ENCODE measurements around the gene FOXN3. TPM values are rescaled to one million over a fixed set of nuclear protein-coding genes. Genes with fewer than 3 reads are reported as not detected.

FOXN3 gene
- total and polyA plus RNA-seq, 10 of the 15 experiments (the other 5 are each of a cell fraction or from before 2014, with no cell fraction given): 4.5 to 68.9 (median 29.7) TPM

DNA sequence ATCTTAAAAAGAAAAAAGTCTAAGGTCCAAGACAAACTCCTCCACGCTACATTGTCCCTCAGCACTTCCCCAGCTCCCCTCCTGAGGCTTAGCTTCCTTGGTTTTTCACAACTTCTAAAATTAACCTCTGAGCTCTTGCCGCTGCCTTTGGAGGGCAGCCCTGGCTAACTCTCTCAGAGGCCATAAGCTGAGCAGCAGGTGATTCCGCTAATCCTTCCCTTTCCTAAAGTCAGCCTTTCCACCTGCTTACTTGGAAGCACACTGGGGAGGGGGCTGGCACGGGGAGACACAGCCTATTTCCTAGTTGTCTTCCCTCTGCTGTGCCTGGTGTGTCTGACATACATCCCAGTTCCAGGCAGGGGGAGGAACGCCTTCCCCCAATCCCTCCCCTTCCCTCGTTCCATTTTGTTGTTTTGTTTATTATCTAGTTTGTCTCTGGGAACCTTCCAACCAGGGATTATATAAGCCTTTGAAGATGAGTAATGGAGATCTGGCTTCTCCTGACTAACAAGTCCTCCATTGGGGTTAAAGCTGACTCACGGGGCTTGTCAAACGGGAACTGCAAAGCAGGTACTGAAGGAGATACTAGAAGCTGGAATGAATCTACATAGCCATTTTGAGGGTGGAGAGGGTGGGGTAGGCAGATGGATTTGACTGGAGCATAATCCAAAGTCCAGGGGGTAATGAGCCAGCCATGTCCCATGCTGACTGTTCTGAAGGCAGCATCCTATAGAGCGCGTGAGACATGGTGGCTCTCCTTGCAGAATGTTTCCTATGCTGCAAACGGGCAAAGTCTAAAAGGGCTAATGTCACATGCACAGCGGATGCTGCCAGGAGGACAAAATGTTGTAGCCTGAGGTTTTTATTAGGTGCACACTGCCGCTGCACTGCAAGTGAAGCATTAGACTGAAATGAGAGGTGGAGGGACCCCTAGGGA lies 230.8 kb downstream of the FOXN3 start (continued):
- TF ChIP-seq, protein P1, sequence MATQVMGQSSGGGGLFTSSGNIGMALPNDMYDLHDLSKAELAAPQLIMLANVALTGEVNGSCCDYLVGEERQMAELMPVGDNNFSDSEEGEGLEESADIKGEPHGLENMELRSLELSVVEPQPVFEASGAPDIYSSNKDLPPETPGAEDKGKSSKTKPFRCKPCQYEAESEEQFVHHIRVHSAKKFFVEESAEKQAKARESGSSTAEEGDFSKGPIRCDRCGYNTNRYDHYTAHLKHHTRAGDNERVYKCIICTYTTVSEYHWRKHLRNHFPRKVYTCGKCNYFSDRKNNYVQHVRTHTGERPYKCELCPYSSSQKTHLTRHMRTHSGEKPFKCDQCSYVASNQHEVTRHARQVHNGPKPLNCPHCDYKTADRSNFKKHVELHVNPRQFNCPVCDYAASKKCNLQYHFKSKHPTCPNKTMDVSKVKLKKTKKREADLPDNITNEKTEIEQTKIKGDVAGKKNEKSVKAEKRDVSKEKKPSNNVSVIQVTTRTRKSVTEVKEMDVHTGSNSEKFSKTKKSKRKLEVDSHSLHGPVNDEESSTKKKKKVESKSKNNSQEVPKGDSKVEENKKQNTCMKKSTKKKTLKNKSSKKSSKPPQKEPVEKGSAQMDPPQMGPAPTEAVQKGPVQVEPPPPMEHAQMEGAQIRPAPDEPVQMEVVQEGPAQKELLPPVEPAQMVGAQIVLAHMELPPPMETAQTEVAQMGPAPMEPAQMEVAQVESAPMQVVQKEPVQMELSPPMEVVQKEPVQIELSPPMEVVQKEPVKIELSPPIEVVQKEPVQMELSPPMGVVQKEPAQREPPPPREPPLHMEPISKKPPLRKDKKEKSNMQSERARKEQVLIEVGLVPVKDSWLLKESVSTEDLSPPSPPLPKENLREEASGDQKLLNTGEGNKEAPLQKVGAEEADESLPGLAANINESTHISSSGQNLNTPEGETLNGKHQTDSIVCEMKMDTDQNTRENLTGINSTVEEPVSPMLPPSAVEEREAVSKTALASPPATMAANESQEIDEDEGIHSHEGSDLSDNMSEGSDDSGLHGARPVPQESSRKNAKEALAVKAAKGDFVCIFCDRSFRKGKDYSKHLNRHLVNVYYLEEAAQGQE (IDR thresholded peaks at IDR 0.05; ENCODE audit: low read depth, low read length): no peak
- no peak for TF ChIP-seq ZZZ3 (IDR thresholded peaks at IDR 0.05; ENCODE audit: control insufficient read depth, insufficient read length, low read depth)
- TF ChIP-seq SMC3 (IDR thresholded peaks at IDR 0.05; ENCODE audit: borderline replicate concordance, low read length): no peak
- no peak for TF ChIP-seq HDGF (IDR thresholded peaks at IDR 0.05)
- TF ChIP-seq HDAC2 (IDR thresholded peaks at IDR 0.05): no peak

DNA sequence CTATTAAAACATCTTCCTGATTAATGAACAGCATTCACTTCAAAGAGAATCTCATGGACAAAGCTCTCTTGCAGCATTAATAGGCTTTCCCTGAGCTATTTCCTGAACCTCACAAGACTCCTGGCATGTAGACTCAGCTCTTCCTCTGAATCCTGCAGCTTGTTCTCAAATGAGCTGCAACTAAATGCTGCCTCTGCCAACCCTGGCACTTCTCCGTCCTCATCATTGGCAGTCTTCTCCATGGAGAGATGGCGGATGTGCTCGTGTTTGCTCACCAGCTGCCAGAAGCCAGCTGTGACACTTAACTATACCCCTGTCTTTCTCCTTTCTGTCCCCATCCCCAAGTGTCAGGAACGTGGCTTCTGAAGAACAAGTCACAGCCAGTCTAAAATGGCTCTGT lies 232.1 kb downstream of the FOXN3 start:
- Histone ChIP-seq H4K20me1 (ENCODE audit: control insufficient read depth, insufficient read depth) (no peaks in the 10 kb centered on the region), H3K36me3 (ENCODE audit: control insufficient read depth in 2 of 2, insufficient read depth in 2 of 2, low read length in 1 of 2) (peaks cover 3 to 17% of the 10 kb centered on the region in 2 experiments; a peak in 3 of 4 replicates)
- in situ Hi-C loops (cut with MboI): no loop called here

More for the DNA sequence above, 232.1 kb downstream of the FOXN3 start:
- Histone ChIP-seq H3K4me3 (no peak overlapping the region), H2AFZ (ENCODE audit: control insufficient read depth, low read depth, low read length) (no peak overlapping the region), H3K4me1 (ENCODE audit: control insufficient read depth, insufficient read depth, low read length) (peaks cover 7% of the 10 kb centered on the region), H3K27ac (ENCODE audit: control insufficient read depth, insufficient read depth) (no peak overlapping the region), H3K79me2 (ENCODE audit: control insufficient read depth, insufficient read depth, low read length) (no peaks in the 10 kb centered on the region), H3K27me3 (replicated peaks in 1 of 2; ENCODE audit: control insufficient read depth in 2 of 2, insufficient read depth in 2 of 2, low read length in 1 of 2) (no peaks in the 10 kb centered on the region), H3K9me3 (replicated peaks; ENCODE audit: control insufficient read depth, insufficient read depth, low read length) (no peaks in the 10 kb centered on the region), H3K4me2 (ENCODE audit: control insufficient read depth, insufficient read depth) (no peak overlapping the region), H3K9ac (ENCODE audit: control insufficient read depth, insufficient read depth, low read length) (no peak overlapping the region)
- FAIRE-seq (no peak), ATAC-seq (no peak), DNase-seq (ENCODE audit: low read depth, low spot score) (no peak)
- no TSS peak for BruUV-seq (replicated peaks)
- ChIA-PET SMC1A (ENCODE audit: uncharacterized antibody, unreplicated experiment) (interaction anchor here (0.8 to 1.7 kb wide), 7 partner anchors 9 to 199 kb away, joined by 3 to 4 read pairs (median 3); no protein-coding TSS in a partner anchor), CTCF (interaction anchor here (1.1 kb wide), 1 partner anchor 144 kb away, joined by 3 read pairs; no protein-coding TSS in a partner anchor), POLR2A (no interaction called here), RAD21 (ENCODE audit: unreplicated experiment) (interaction anchor here (1.3 kb wide), 1 partner anchor 120 kb away, joined by 3 read pairs; no protein-coding TSS in a partner anchor)
- TF ChIP-seq, protein P2, sequence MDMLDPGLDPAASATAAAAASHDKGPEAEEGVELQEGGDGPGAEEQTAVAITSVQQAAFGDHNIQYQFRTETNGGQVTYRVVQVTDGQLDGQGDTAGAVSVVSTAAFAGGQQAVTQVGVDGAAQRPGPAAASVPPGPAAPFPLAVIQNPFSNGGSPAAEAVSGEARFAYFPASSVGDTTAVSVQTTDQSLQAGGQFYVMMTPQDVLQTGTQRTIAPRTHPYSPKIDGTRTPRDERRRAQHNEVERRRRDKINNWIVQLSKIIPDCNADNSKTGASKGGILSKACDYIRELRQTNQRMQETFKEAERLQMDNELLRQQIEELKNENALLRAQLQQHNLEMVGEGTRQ (IDR thresholded peaks at IDR 0.05; ENCODE audit: borderline replicate concordance, low read depth, low read length): no peak
- TF ChIP-seq BACH1 (IDR thresholded peaks at IDR 0.05; ENCODE audit: borderline replicate concordance): no peak
- WGBS (ENCODE audit: insufficient coverage, insufficient replicate concordance, low lambda C conversion rate, missing lambda C conversion rate): 84% methylated on average over 4 of the region's 4 CpGs
- intact Hi-C loops (cut with micrococcal nuclease; ENCODE audit: unreplicated experiment): no loop called here
